Osteoblast (primary cell): Measurements from ENCODE around the gene AQP2. TPM values are rescaled to one million over a fixed set of nuclear protein-coding genes. Genes with fewer than 3 reads are reported as not detected.

ENCODE experiments used
- DNase-seq: peaks from one replicate; pipeline ENCODE4 v3.0.0; 2011; ENCODE audit warnings: low spot score, mixed read lengths; ENCODE audit not compliant: insufficient read length; ENCODE audit errors: missing footprints
- H2AFZ ChIP-seq: 2 replicates; pipeline ENCODE4 v1.6.0; 2011; ENCODE audit warnings: mild to moderate bottlenecking, low read length
- H3K27ac ChIP-seq: 2 replicates; pipeline ENCODE4 v1.5.1; 2011; ENCODE audit warnings: mild to moderate bottlenecking, low read depth, low read length, moderate library complexity
- H3K27me3 ChIP-seq: 2 replicates; pipeline ENCODE4 v1.6.0; 2012; ENCODE audit warnings: mild to moderate bottlenecking, control low read depth, inconsistent platforms, low read length, moderate library complexity; ENCODE audit not compliant: insufficient read depth
- H3K36me3 ChIP-seq: 2 replicates; pipeline ENCODE4 v1.5.1; 2011; ENCODE audit warnings: mild to moderate bottlenecking, low read length, control low read depth, moderate library complexity; ENCODE audit not compliant: insufficient read depth
- H3K4me1 ChIP-seq: 2 replicates; pipeline ENCODE4 v1.5.1; 2011; ENCODE audit warnings: mild to moderate bottlenecking, low read length, control low read depth, moderate library complexity; ENCODE audit not compliant: insufficient read depth
- H3K4me2 ChIP-seq: 2 replicates; pipeline ENCODE4 v1.6.0; 2011; ENCODE audit warnings: mild to moderate bottlenecking, low read length; ENCODE audit not compliant: insufficient read depth
- H3K4me3 ChIP-seq: fragments of 200-600 bp; sonication (generic); 3 replicates; pipeline ENCODE4 v1.5.1; 2012; ENCODE audit warnings: mild to moderate bottlenecking, low read length, inconsistent platforms; ENCODE audit not compliant: insufficient read depth
- H3K79me2 ChIP-seq: 2 replicates; pipeline ENCODE4 v1.6.0; 2012; ENCODE audit warnings: mild to moderate bottlenecking, low read length, control low read depth, inconsistent platforms; ENCODE audit not compliant: insufficient read depth
- H3K9me3 ChIP-seq: 2 replicates; pipeline ENCODE4 v1.5.1; 2011; ENCODE audit warnings: low read depth, low read length, control low read depth
- H4K20me1 ChIP-seq: 2 replicates; pipeline ENCODE4 v1.6.0; 2012; ENCODE audit warnings: mild to moderate bottlenecking, low read length, control low read depth; ENCODE audit not compliant: insufficient read depth
- total RNA-seq: library from RNA; depleted of rRNA; stranded (reverse); fragments of >200 nt; gene quantifications from 2 replicates; pipeline ENCODE4 v1.2.3, GENCODE V29; 2012
- TF ChIP-seq, protein P1 (sequence below): IDR thresholded peaks from 2 replicates; pipeline ENCODE4 v1.5.1; 2011; ENCODE audit warnings: mild to moderate bottlenecking, low read depth, low read length, moderate library complexity; ENCODE audit errors: extremely low read depth

The AQP2 gene
- total RNA-seq, 1 donor: not detected

DNA sequence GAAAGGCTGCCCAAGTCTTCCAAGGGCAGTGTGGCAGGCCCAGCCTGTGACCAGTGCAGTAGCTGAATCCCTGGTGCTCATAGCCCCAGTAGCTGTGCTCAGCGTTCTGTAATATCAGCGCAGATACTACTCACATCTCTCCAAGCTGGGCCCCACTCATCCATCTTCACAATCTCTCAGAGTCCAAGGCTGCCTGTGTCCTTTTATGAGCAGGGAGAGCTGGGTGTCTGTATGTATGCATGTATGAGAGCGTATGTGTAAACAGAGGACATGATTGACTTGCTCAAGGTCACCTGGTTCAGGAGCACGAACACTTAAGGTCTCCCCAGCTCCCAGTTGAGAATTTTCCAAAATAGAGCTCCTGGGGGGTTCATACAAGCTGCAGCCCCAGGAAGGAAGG is 27.6 kb downstream of the AQP2 start:
- Histone ChIP-seq H3K4me3 (no peak overlapping the region), H2AFZ (no peak overlapping the region), H3K36me3 (no peaks in the 10 kb centered on the region), H3K9me3 (no peaks in the 10 kb centered on the region), H3K79me2 (no peaks in the 10 kb centered on the region), H3K4me2 (no peak overlapping the region), H3K27ac (no peak overlapping the region), H3K4me1 (peaks cover 7% of the 10 kb centered on the region), H4K20me1 (no peaks in the 10 kb centered on the region), H3K27me3 (no peaks in the 10 kb centered on the region)
- DNase-seq: peak; percentile 54
- TF ChIP-seq, protein P1, sequence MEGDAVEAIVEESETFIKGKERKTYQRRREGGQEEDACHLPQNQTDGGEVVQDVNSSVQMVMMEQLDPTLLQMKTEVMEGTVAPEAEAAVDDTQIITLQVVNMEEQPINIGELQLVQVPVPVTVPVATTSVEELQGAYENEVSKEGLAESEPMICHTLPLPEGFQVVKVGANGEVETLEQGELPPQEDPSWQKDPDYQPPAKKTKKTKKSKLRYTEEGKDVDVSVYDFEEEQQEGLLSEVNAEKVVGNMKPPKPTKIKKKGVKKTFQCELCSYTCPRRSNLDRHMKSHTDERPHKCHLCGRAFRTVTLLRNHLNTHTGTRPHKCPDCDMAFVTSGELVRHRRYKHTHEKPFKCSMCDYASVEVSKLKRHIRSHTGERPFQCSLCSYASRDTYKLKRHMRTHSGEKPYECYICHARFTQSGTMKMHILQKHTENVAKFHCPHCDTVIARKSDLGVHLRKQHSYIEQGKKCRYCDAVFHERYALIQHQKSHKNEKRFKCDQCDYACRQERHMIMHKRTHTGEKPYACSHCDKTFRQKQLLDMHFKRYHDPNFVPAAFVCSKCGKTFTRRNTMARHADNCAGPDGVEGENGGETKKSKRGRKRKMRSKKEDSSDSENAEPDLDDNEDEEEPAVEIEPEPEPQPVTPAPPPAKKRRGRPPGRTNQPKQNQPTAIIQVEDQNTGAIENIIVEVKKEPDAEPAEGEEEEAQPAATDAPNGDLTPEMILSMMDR: no peak

DNA sequence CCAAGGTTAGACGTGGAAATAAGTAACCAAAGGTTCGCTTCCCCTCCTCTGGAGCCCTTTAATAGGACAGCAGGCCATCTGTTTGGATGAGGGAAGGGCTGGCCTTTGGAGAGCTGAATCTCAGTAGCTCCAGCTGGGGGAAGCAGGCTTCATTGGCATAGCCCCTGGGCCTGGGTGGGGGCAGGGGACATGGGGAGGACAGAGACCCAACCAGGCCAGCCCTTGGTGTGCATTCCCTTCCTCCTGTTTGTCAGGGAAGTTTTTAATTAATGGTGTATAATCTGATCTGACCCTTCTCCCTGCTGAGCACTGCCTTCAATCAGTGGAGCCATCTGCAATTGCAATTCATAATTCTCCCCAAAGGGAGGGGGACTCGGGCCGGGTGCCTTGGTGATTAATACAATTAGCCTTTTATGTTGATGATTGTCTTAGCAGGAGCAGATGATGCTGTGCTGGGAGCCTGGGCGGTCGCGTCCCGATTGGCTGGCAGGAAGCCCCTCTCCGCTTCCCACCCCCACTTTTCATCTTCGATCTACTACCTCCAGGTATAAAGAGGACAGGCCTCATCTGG is 28.6 kb downstream of the AQP2 start:
- Histone ChIP-seq H4K20me1 (no peaks in the 10 kb centered on the region), H2AFZ (no peak overlapping the region), H3K4me2 (no peak overlapping the region), H3K27me3 (no peaks in the 10 kb centered on the region), H3K27ac (no peak overlapping the region), H3K4me3 (no peak overlapping the region), H3K9me3 (no peaks in the 10 kb centered on the region), H3K79me2 (no peaks in the 10 kb centered on the region), H3K36me3 (no peaks in the 10 kb centered on the region), H3K4me1 (peaks cover 16% of the 10 kb centered on the region)
- TF ChIP-seq, protein P1: no peak
- DNase-seq: no peak

DNA sequence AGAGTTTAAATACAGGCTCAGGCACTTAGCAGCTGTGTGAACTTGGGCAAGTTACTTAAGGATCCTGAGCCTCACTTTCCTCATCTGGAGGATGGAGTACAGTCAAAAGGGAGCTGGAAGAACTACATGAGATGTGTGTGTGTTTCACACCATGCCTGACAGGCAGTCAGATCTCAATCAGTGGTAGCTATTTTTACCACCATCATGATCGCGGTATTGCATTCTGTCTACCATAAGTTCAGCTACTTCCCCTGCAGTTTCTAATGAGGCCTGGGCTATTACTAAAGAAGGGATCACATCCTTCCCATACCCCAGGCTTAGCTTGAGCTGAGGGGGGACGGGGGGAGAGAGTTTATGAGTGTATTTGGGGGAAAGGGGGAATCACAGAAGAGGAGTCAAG is 29.3 kb downstream of the AQP2 start:
- no peak overlapping the region for H3K4me3 ChIP-seq
- no peaks in the 10 kb centered on the region for H3K9me3 ChIP-seq
- H3K27me3 ChIP-seq: no peaks in the 10 kb centered on the region
- H2AFZ ChIP-seq: no peak overlapping the region
- H3K4me1 ChIP-seq: peaks cover 21% of the 10 kb centered on the region
- no peak overlapping the region for H3K4me2 ChIP-seq
- TF ChIP-seq, protein P1: no peak
- peak; percentile 11 for DNase-seq
- no peak overlapping the region for H3K27ac ChIP-seq
- H3K36me3 ChIP-seq: no peaks in the 10 kb centered on the region
- H3K79me2 ChIP-seq: no peaks in the 10 kb centered on the region
- H4K20me1 ChIP-seq: no peaks in the 10 kb centered on the region

DNA sequence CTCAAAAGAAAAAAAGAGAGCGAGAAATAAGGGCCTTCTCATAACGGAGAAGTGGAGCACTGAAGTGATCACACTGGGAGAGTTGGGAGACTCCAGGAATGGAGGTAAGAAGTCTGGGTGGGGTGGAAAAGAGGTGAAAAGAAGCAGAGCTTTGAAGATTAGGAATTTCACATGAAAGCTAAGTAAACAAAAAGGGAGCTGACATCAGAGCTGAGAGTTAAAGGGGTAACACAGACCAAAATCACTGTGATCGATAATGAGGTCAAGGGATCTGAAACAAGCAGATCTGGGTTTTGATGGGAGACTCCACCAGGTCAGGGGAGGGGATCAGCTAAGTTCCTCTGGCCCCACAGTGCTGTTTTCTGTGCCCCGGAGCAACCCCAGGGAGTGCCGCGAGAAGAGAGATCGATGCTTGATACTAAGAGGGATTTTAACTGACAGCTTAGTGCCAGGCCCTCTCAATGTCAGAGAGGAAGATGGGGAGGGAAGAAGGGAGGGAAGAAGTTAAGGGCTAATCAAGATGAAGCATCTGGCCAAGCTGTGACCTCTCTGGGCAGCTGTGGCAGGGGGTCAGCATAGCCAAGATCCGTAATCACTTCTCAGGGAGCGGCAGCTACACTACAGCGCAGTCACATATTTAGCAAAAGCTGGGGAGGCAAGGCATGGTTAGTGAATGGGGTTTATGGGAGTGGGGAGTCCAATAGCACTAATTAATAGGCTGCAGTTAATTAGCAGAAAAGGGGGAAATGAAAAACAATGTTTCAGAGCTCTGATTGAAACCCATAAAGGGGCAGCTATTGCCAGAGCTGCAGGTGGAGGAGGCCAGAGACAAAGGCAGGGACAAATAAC is 30.2 kb downstream of the AQP2 start:
- H3K79me2 ChIP-seq: no peaks in the 10 kb centered on the region
- peaks cover 21% of the 10 kb centered on the region for H3K4me1 ChIP-seq
- no peaks in the 10 kb centered on the region for H3K27me3 ChIP-seq
- TF ChIP-seq, protein P1: no peak
- no peak overlapping the region for H2AFZ ChIP-seq
- no peaks in the 10 kb centered on the region for H4K20me1 ChIP-seq
- no peak overlapping the region for H3K27ac ChIP-seq
- H3K4me3 ChIP-seq: no peak overlapping the region
- H3K36me3 ChIP-seq: no peaks in the 10 kb centered on the region
- no peaks in the 10 kb centered on the region for H3K9me3 ChIP-seq
- no peak overlapping the region for H3K4me2 ChIP-seq
- DNase-seq: no peak
